Activated CD8-positive, alpha-beta memory T cell treated with anti-CD3 and anti-CD28 coated beads for 36 hours (primary cell): ENCODE data around the gene APOBEC3G. TPM values are rescaled to one million over a fixed set of nuclear protein-coding genes. Genes with fewer than 3 reads are reported as not detected.
"Not testable (repeated sequence)": the region's sequence is repeated elsewhere in the genome, so short reads cannot be mapped to it uniquely, and the experiment has no call there.

Experiments
- CTCF ChIA-PET: fragments of 350-600 bp; sonication (Branson Sonifier 250); formaldehyde crosslinking; loops from one replicate; lab custom pipeline; 2021; ENCODE audit warnings: antibody characterized with exemption; lab: Charles Lee
- POLR2A ChIA-PET: fragments of 350-600 bp; sonication (Branson Sonifier 250); formaldehyde crosslinking; loops from one replicate; lab custom pipeline; 2021; ENCODE audit warnings: antibody characterized with exemption; lab: Charles Lee
- total RNA-seq, 2 experiments: library from RNA; stranded (reverse); gene quantifications; one replicate each; pipeline ENCODE4 v1.2.3, GENCODE V29; 2021

Gene APOBEC3G
- total RNA-seq: 100 to 1,000 TPM; 129 to 137 TPM

DNA sequence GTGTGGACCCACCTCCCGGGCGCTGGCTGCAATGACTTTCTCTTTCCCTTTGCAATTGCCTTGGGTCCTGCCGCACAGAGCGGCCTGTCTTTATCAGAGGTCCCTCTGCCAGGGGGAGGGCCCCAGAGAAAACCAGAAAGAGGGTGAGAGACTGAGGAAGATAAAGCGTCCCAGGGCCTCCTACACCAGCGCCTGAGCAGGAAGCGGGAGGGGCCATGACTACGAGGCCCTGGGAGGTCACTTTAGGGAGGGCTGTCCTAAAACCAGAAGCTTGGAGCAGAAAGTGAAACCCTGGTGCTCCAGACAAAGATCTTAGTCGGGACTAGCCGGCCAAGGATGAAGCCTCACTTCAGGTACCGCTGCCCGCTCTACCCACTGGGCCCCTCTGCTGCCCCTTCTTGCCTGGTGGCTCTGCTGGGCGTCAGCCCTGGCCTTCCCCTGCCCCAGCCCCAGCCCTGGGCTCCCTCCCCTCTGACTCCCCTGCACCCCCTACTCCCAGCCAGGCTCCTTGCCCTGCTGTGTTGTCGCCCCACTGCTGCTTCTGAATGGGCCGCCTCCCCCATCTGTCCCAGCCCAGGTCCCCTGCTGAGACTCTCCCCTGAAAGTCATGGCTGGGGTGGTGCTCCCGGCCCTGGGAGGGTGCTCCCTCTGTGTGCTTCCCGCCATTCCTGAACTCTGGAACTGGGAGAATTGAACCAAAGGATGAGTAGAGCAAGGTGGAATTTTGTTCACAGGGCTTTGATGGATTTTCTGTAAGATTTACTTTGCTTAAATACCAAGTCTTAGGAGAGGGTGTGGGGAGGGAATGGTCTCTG, at the start of gene APOBEC3G:
Gene APOBEC3G, plus strand, starts transcription at position 250 of the 815 bp plus-strand sequence. Its CDS starts 87 bp downstream, at position 337.
- CTCF ChIA-PET: interaction anchor here (1.5 to 2.0 kb wide), 2 partner anchors 8 to 21 kb away, joined by 3 to 9 read pairs; no protein-coding TSS in a partner anchor
- POLR2A ChIA-PET: not testable (repeated sequence)

DNA sequence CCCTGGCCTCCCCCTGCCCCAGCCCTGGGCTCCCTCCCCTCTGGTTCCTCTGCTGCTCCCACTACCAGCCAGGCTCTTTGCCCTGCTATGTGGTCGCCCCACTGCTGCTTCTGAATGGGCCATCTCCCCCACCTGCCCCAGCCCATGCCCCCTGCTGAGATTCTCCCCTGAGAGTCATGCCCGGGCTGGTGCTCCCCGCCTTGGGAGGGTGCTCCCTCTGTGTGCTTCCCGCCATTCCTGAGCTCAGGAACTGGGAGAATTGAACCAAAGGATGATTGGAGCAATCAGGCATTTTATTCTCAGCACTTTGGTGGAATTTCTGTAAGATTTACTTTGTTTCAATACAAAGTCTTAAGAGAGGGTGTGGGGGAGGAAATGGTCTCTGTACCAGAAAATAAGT, 49.4 kb upstream of the APOBEC3G start:
- ChIA-PET POLR2A (no interaction called here), CTCF (interaction anchor here (1.0 kb wide), 1 partner anchor 90 kb away, joined by 3 read pairs; no protein-coding TSS in a partner anchor)

DNA sequence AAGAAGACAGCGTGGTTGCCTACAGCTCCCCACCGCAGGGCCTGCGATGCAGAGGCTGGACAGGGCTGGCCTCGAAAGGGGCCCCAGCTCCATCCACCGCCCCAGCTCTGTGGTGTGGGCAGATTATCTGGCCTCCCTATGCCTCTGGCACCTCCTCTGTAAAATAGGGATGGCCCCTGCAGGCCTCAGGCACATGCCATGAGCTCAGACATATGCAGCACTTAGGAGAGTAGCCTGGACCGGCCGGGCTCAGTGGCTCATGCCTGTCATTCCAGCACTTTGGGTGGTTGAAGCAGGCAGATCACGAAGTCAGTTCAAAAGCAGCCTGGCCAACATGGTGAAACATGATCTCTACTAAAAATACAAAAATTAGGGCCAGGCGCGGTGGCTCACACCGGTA, 48.8 kb upstream of the APOBEC3G start:
- ChIA-PET POLR2A (no interaction called here), CTCF (interaction anchor here (1.0 kb wide), 1 partner anchor 89 kb away, joined by 3 read pairs; no protein-coding TSS in a partner anchor)

GRCh38 chr22:39029227-39029626, 47.8 kb upstream of the APOBEC3G start:
- CTCF ChIA-PET: no interaction called here
- POLR2A ChIA-PET: interaction anchor here (0.6 kb wide), 1 partner anchor 114 kb away, joined by 3 read pairs; no protein-coding TSS in a partner anchor

DNA sequence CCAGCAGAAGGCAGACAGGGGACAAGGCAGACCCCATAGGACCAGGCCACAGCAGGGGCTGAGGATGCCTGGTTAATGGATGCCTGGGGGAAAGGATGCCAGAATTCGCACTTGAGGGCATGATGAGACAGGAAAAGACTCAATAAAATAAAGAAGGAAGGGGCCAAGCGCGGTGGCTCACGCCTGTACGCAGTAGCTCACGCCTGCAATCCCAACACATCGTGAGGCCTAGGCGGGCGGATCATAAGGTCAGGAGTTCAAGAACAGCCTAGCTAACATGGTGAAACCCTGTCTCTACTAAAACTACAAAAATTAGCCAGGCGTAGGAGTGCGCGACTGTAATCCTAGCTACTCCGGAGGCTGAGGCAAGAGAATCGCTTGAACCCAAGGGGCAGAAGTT, 46.4 kb upstream of the APOBEC3G start:
- CTCF ChIA-PET: no interaction called here
- POLR2A ChIA-PET: no interaction called here

GRCh38 chr22:39031434-39032295, 45.4 kb upstream of the APOBEC3G start:
- CTCF ChIA-PET: interaction anchor here (1.1 to 1.3 kb wide), 2 partner anchors 29 to 272 kb away, joined by 3 to 5 read pairs; no protein-coding TSS in a partner anchor
- POLR2A ChIA-PET: interaction anchor here (0.6 kb wide), 1 partner anchor 16 kb away, joined by 3 read pairs; no protein-coding TSS in a partner anchor

- CTCF ChIA-PET, POLR2A ChIA-PET: not testable (repeated sequence)
These were observed 40.0 kb upstream of the APOBEC3G start for GRCh38 chr22:39037071-39037470.

DNA sequence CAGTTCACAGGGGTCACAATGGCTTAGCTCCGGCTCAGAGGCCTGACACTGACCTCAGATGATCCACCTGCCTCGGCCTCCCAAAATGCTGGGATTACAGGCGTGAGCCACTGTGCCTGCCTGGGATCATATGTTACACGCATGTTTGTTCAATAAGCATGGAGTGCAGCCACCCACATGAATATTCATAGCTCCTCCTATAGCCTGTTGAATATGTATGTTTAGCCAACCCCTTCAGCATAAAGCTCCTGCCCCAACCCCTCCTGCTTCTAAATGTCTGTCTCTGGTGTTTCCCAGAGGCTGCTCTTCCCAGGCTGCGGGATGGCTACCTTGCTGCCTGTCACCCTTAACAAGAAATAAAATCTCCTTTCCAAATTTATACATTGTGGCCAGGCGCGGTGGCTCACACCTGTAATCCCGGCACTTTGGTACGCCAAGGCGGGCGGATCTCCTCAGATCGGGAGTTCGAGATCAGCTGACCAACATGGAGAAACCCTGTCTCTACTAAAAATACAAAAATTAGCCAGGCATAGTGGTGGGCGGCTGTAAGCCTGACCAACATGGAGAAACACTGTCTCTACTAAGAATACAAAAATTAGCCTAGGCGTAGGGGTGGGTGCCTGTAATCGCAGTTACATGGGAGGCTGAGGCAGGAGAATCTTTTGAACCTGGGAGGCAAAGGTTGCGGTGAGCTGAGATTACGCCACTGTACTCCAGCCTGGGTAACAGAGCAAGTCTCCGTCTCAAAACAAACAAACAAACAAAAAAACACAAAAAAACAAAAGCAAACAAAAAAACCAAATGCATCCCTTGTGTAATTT, 37.6 kb upstream of the APOBEC3G start:
- CTCF ChIA-PET: interaction anchor here (0.7 kb wide), 1 partner anchor 170 kb away, joined by 6 read pairs; no protein-coding TSS in a partner anchor
- POLR2A ChIA-PET: interaction anchor here (0.6 kb wide), 1 partner anchor 578 kb away, joined by 3 read pairs; no protein-coding TSS in a partner anchor

GRCh38 chr22:39040155-39040537, 36.9 kb upstream of the APOBEC3G start:
- POLR2A ChIA-PET: not testable (repeated sequence)
- CTCF ChIA-PET: interaction anchor here (0.7 kb wide), 1 partner anchor 170 kb away, joined by 6 read pairs; no protein-coding TSS in a partner anchor

- CTCF ChIA-PET, POLR2A ChIA-PET: not testable (repeated sequence)
These were observed 36.4 kb upstream of the APOBEC3G start, which contains the start of gene APOBEC3F for GRCh38 chr22:39040538-39041296. Gene APOBEC3F, plus strand, starts transcription at chr22:39040864. Its CDS starts 97 bp downstream, at chr22:39040961.

DNA sequence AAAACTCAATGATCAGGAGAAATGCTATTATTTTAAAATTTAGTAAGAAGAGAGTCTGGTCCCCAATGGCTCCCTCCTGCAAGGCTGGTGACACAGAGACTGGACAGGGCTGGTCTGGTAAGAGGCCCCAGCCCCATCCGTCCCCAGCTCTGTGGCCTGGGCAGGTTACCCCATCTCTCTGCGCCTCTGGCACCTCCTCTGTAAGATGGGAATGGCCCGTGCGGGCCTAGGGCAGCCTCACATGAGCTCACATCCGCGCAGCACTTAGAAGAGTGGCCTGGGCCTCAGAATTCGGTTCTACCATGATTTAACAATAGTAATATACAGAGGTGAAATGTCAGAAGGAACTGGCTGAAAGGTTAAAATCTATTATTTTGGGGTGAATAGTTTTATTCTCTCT, 35.2 kb upstream of the APOBEC3G start:
- CTCF ChIA-PET: interaction anchor here (1.0 kb wide), 1 partner anchor 11 kb away, joined by 3 read pairs; no protein-coding TSS in a partner anchor
- POLR2A ChIA-PET: interaction anchor here (0.6 kb wide), 1 partner anchor 22 kb away, joined by 3 read pairs; no protein-coding TSS in a partner anchor

DNA sequence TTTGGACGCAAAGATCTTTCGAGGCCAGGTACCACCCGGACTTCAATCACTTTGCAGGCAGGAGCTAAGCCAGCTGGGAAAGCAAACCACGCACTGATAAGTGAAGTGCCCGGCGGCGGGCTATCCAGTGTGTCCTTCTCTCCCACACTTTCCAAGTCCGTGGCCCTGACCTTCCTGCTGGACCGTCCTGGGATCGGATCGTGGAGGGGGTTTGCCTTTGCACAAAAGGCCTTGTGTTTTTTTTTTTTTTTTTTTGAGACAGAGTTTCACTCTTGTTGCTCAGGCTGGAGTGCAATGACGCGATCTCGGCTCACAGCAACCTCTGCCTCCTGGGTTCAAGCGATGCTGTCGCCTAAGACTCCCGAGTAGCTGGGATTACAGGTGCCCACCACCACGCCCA, 34.0 kb upstream of the APOBEC3G start:
- CTCF ChIA-PET: interaction anchor here (0.7 kb wide), 1 partner anchor 248 kb away, joined by 5 read pairs; no protein-coding TSS in a partner anchor
- POLR2A ChIA-PET: not testable (repeated sequence)

- POLR2A ChIA-PET: interaction anchor here (0.7 kb wide), 1 partner anchor 289 kb away, joined by 3 read pairs; the partner anchor contains the start of gene SUN2
- CTCF ChIA-PET: not testable (repeated sequence)
These were observed 31.9 kb upstream of the APOBEC3G start for GRCh38 chr22:39045136-39045535.

DNA sequence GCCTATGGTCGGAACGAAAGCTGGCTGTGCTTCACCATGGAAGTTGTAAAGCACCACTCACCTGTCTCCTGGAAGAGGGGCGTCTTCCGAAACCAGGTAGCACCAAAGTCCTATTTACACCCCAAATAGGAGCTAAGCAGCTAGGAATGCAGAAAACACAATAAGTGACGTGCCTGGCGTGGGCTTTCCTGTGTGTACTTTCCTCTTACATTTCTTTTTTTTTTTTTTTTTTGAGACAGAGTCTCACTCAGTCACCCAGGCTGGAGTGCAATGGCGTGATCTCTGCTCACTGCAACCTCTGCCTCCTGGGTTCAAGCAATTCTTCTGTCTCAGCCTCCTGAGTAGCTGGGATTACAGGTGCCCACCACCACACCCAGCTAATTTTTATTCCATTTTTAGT, 27.6 kb upstream of the APOBEC3G start:
- CTCF ChIA-PET, POLR2A ChIA-PET: not testable (repeated sequence)

DNA sequence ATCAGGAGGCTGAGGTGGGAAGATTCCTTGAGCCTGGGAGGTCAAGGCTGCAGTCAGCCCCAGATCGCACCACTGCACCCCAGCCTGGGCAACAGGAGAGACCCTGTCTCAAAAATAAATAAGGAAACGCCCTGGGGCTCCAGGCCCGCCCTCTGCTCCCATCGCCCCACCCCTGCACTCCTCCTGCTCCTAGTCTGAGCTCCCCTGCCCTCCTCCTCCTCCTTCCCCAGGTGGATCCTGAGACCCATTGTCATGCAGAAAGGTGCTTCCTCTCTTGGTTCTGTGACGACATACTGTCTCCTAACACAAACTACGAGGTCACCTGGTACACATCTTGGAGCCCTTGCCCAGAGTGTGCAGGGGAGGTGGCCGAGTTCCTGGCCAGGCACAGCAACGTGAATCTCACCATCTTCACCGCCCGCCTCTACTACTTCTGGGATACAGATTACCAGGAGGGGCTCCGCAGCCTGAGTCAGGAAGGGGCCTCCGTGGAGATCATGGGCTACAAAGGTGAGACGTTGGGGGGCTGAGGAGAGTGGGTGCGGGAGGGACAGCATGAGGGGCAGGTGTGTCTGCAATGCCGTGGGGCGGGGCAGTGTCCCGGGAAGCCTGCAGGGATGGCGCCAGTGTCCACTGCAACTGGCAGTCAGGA, 25.1 kb upstream of the APOBEC3G start:
- CTCF ChIA-PET: not testable (repeated sequence)
- POLR2A ChIA-PET: interaction anchor here (0.6 kb wide), 1 partner anchor 116 kb away, joined by 4 read pairs; no protein-coding TSS in a partner anchor

GRCh38 chr22:39055658-39056057, 21.4 kb upstream of the APOBEC3G start:
- ChIA-PET POLR2A (no interaction called here), CTCF (no interaction called here)

DNA sequence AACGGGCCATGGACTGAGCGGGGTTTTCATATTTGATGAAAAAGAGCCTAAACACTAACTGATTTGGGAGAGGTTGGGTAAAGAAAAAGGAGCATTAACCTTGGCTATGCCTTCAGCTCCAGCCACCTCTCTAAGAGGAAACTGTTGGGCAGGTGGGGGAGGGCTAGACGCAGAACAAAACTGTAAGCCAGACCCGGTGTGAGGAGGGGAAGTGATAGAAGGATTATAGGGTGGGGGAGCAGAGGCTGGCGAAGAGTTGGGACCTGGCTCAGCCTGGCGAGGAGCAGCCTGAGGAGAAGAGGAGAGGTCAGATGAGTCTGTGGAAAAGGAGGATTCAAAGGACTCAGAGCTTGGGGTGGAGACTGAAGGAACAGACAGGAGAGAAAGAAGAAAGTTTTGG, 15.8 kb upstream of the APOBEC3G start:
- CTCF ChIA-PET, POLR2A ChIA-PET: not testable (repeated sequence)
